ENCODE data around the gene LILRB2. TPM values are rescaled to one million over a fixed set of nuclear protein-coding genes. Genes with fewer than 3 reads are reported as not detected.
A peak's percentile ranks its signal among the peaks of the same experiment; 100 is the strongest.

The LILRB2 gene
- polyA plus RNA-seq, 3 donors, result 111 to 574 (median 172) TPM

DNA sequence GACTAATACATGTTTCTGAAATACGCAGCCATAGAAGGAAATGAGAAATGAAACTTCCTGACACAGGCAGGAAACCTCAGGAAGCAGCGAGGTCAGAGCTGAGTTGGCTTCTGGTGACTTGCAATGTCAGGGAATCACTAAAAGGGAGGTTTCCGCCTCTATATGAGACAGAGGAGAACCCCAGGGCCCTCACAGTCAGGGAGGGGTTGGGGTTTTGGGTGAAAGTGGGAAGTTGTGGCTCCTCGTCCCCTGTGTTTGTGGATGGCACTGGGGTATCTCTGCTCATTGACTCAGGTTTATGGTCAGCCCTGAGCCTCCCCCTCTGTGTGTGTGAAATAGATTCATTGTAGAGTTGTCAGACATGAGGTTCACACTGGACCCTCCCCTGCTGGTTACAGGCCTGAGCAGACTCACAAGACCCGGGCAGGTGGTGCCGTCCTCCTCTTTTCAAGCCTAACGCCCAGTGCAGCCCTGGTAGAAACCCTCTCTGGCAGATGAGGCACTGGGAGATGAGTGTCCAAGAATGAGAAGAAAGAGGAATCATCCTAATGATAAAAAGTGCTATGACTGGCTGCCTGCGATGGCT lies 32.8 kb downstream of the LILRB2 start:
- WGBS (ENCODE audit: insufficient coverage), result 0% methylated on average over 3 of the region's 8 CpGs
- TF ChIP-seq, protein P1, sequence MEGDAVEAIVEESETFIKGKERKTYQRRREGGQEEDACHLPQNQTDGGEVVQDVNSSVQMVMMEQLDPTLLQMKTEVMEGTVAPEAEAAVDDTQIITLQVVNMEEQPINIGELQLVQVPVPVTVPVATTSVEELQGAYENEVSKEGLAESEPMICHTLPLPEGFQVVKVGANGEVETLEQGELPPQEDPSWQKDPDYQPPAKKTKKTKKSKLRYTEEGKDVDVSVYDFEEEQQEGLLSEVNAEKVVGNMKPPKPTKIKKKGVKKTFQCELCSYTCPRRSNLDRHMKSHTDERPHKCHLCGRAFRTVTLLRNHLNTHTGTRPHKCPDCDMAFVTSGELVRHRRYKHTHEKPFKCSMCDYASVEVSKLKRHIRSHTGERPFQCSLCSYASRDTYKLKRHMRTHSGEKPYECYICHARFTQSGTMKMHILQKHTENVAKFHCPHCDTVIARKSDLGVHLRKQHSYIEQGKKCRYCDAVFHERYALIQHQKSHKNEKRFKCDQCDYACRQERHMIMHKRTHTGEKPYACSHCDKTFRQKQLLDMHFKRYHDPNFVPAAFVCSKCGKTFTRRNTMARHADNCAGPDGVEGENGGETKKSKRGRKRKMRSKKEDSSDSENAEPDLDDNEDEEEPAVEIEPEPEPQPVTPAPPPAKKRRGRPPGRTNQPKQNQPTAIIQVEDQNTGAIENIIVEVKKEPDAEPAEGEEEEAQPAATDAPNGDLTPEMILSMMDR (IDR thresholded peaks at IDR 0.05), result no peak
- H3K27ac ChIP-seq (ENCODE audit: low read depth in 1 of 2, low read length in 2 of 2), result peak overlapping the region; percentile 54 to 92
- H3K4me1 ChIP-seq (ENCODE audit: control insufficient read depth in 1 of 2, insufficient read depth in 2 of 2, low read length in 2 of 2), result peaks cover 48 to 50% of the 10 kb centered on the region in 2 donors
- peak overlapping the region; percentile 26 for H2AFZ ChIP-seq (ENCODE audit: insufficient read depth, low read depth, low read length, poor library complexity, severe bottlenecking)
- peak overlapping the region in 1 of 3 experiments; percentile 56 for H3K4me3 ChIP-seq (replicated peaks in 1 of 3; ENCODE audit: low read depth in 2 of 3, low read length in 3 of 3)
- Mint-ChIP-seq H3K36me3 (peaks cover 0 to 3% of the 10 kb centered on the region in 2 donors), H3K27me3 (ENCODE audit: low read depth in 3 of 3) (peaks cover 4 to 16% (median 16%) of the 10 kb centered on the region in 3 donors), H3K9me3 (peaks cover 0 to 3% (median 0%) of the 10 kb centered on the region in 7 donors), H3K4me1 (peaks cover 48% of the 10 kb centered on the region), H3K4me3 (peak overlapping the region; percentile 58 to 82), H3K27ac (peak overlapping the region; percentile 95 to 99 (median 98))
- peak overlapping the region; percentile 50 for H3K9ac ChIP-seq (ENCODE audit: insufficient read depth, low read length, poor library complexity, severe bottlenecking)
- peaks cover 0 to 1% of the 10 kb centered on the region in 2 donors for H3K27me3 ChIP-seq (ENCODE audit: control insufficient read depth in 2 of 2, insufficient read depth in 2 of 2, low read length in 2 of 2)
- intact Hi-C loops (cut with micrococcal nuclease), result loop anchor here in 1 of 2 donors (5.0 kb wide), 1 partner anchor 36 kb away; no protein-coding TSS in a partner anchor
- H3K79me2 ChIP-seq (ENCODE audit: insufficient read depth, low read length), result no peaks in the 10 kb centered on the region
- H4K20me1 ChIP-seq (ENCODE audit: insufficient read depth, low read length), result no peaks in the 10 kb centered on the region
- H3K9me3 ChIP-seq (replicated peaks in 1 of 2; ENCODE audit: control insufficient read depth in 1 of 2, insufficient read depth in 1 of 2, low read length in 2 of 2), result no peaks in the 10 kb centered on the region
- peak; percentile 94 to 98 (median 98) for DNase-seq
- H3K4me2 ChIP-seq (replicated peaks; ENCODE audit: extremely low read depth, low read length, poor library complexity, severe bottlenecking), result peak overlapping the region; percentile 63
- H3K36me3 ChIP-seq (replicated peaks in 1 of 2; ENCODE audit: control insufficient read depth in 1 of 2, insufficient read depth in 2 of 2, low read length in 2 of 2), result no peaks in the 10 kb centered on the region

DNA sequence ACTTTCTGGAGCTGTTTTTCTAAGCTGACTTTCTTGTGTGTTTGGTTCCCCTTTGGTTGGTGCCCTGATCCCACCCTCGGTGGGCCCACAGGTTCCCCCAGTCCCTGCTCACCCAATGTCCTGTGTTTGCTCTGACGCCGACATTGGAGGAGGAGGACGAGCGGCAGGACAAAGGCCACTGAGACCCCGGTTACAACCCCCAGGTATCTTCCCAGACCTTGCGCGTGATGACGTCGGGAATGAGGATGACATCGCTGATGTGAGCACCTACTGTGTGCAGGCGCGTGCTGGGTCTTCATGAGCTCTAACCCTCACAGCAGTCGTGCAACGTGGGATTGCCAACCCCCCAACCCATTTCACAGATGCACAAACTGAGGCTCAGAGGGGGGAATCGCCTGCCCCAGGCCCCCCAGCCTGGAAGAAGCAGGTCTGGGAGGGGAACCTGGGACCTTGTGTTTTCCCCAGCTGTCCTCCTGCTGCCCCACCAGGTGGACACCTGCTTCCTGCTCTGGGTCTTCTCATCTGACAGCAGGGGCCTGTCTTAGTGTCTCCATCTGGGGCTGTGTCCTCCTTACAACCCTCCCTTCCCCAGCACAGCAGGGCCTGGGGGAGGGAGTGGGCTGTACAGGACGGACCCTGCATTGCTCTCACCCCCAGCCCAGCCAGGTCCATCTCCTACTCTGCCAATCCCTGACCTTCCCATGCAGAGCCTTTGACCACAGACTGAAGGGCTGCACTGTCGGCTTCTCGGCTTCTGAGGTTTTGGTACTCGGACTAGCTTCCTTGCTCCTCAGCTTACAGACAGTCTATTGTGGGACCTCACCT lies 33.6 kb downstream of the LILRB2 start:
- Histone ChIP-seq H3K4me3 (replicated peaks in 1 of 3; ENCODE audit: low read depth in 2 of 3, low read length in 3 of 3) (peak overlapping the region in 2 of 3 experiments; percentile 4 to 56), H2AFZ (ENCODE audit: insufficient read depth, low read depth, low read length, poor library complexity, severe bottlenecking) (no peak overlapping the region), H3K27ac (ENCODE audit: low read depth in 1 of 2, low read length in 2 of 2) (peak overlapping the region; percentile 82 to 92), H3K4me1 (ENCODE audit: control insufficient read depth in 1 of 2, insufficient read depth in 2 of 2, low read length in 2 of 2) (peaks cover 55 to 57% of the 10 kb centered on the region in 2 donors), H3K36me3 (replicated peaks in 1 of 2; ENCODE audit: control insufficient read depth in 1 of 2, insufficient read depth in 2 of 2, low read length in 2 of 2) (no peaks in the 10 kb centered on the region), H3K27me3 (ENCODE audit: control insufficient read depth in 2 of 2, insufficient read depth in 2 of 2, low read length in 2 of 2) (no peaks in the 10 kb centered on the region), H3K9ac (ENCODE audit: insufficient read depth, low read length, poor library complexity, severe bottlenecking) (peak overlapping the region; percentile 50), H4K20me1 (ENCODE audit: insufficient read depth, low read length) (no peaks in the 10 kb centered on the region), H3K9me3 (replicated peaks in 1 of 2; ENCODE audit: control insufficient read depth in 1 of 2, insufficient read depth in 1 of 2, low read length in 2 of 2) (no peaks in the 10 kb centered on the region), H3K79me2 (ENCODE audit: insufficient read depth, low read length) (no peaks in the 10 kb centered on the region), H3K4me2 (replicated peaks; ENCODE audit: extremely low read depth, low read length, poor library complexity, severe bottlenecking) (peak overlapping the region; percentile 63)
- H3K4me3 Mint-ChIP-seq, result peak overlapping the region in 1 of 2 donors; percentile 82
- DNase-seq, result no peak
- H3K27me3 Mint-ChIP-seq (ENCODE audit: low read depth in 3 of 3), result peaks cover 1 to 12% (median 9%) of the 10 kb centered on the region in 3 donors
- peaks cover 55% of the 10 kb centered on the region for H3K4me1 Mint-ChIP-seq
- H3K9me3 Mint-ChIP-seq, result peaks cover 0 to 3% (median 0%) of the 10 kb centered on the region in 7 donors
- peaks cover 0 to 3% of the 10 kb centered on the region in 2 donors for H3K36me3 Mint-ChIP-seq
- peak overlapping the region; percentile 95 to 99 (median 98) for H3K27ac Mint-ChIP-seq
- TF ChIP-seq, protein P1 (IDR thresholded peaks at IDR 0.05), result no peak
- WGBS (ENCODE audit: insufficient coverage), result 36% methylated on average over 6 of the region's 20 CpGs
- intact Hi-C loops (cut with micrococcal nuclease), result loop anchor here in 1 of 2 donors (5.0 kb wide), 1 partner anchor 35 kb away; no protein-coding TSS in a partner anchor
